GDM1 (cell line): ENCODE results near the gene PCBP3.

ENCODE experiments used
- DNase-seq: peaks from one replicate; lab custom pipeline; 2025; lab: John Stamatoyannopoulos, UW

The PCBP3 gene

DNA sequence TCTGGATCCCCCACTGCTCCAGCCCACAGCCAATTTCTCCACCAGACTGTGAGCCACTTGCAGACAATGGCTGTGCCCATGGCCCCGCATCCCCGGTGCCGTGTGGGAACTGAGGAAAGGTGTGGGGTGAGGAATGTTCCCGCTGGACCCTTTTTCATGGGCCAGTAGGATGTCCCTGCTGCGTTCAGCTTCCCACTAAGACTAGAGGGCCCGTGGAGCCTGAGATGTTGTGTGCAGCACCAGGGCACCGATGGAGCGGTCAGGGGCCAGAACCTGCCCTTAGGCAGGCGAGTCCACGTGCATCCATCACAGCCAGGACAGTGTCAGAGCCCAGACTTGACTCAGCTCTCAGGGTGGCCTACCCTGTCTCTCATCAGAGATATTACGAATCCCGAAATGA lies 232.4 kb downstream of the PCBP3 start:
- DNase-seq, result no peak

DNA sequence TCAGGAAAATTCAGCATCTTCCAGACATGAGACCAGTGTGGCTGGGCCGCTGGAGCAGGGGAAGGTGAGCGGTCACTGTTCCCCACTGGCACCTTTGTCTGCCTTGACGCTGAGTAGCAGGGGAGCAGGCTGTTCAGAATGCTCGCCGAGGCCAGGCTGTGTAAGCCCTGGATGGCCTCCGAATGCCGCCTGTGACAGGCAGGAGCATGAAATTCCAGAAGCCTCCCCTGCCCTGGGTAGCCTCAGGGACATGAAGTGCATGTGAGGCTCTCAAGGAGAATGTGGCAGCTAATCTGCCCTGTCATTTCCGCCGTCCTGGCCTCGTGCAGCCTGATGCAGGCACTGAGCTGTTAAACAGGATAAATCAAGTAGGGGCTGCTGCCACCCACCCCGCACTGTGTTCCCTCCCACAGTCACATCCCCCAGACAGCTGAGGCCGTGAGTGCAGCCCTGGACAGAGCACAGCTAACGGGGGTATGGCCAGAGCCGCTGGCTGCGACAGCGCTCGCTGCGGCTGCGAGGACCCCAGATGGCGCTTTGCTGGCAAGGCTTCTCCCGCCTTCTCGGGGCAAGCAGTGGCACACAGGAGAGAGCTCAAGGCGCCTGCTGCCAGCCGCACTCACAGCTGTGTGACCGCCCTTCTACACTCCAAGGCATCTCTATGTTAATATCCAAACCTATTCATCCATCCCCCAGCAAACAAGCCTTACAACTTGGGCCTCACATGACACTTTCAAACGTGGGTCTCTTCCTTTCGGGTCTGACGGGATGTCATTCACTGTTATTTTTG lies 233.1 kb downstream of the PCBP3 start:
- DNase-seq, result no peak

DNA sequence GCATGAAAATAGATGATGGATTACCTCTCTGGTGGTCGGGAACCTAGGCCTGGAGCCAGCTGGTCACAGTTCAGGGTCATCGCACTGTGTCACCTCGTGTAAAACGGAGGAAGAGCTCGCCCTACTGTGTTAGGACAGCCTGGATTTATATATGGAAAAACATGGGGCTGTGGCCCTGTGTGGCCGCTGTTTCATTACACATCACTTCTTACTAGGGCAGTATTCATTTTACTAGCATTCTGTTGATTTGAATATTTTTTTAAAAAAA lies 233.6 kb downstream of the PCBP3 start:
- no peak for DNase-seq

DNA sequence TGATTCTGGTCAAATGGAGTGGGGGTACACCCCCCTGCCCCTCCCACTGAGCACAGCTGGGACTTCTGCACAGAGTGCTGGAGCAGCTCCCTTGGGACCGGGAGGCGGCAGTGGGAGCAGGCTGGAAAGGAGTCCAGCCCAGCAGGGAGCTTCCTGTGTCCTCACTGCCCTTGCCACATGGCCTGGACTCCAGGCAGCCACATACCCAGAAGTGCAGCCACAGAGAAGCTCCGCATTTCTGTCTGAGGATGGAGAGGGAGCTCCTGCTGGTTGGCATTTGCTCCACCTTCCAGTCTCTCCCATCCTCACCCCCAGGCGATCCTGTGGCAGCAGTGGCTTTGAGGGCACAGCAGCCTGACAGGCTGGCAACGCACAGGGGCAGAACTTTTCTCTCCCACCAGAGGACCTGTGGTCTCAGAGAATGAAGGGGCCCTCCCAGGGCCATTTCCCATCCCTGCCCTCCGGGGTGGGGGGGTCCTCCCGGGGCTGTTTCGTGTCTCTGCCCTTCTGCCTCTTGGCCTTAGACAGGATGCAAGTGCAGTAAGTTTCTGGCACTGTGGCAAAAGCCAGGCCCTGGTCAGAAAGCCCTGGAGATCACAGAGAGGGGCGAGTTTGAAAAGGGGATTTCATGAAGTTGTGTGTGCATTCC lies 234.4 kb downstream of the PCBP3 start:
- no peak for DNase-seq

DNA sequence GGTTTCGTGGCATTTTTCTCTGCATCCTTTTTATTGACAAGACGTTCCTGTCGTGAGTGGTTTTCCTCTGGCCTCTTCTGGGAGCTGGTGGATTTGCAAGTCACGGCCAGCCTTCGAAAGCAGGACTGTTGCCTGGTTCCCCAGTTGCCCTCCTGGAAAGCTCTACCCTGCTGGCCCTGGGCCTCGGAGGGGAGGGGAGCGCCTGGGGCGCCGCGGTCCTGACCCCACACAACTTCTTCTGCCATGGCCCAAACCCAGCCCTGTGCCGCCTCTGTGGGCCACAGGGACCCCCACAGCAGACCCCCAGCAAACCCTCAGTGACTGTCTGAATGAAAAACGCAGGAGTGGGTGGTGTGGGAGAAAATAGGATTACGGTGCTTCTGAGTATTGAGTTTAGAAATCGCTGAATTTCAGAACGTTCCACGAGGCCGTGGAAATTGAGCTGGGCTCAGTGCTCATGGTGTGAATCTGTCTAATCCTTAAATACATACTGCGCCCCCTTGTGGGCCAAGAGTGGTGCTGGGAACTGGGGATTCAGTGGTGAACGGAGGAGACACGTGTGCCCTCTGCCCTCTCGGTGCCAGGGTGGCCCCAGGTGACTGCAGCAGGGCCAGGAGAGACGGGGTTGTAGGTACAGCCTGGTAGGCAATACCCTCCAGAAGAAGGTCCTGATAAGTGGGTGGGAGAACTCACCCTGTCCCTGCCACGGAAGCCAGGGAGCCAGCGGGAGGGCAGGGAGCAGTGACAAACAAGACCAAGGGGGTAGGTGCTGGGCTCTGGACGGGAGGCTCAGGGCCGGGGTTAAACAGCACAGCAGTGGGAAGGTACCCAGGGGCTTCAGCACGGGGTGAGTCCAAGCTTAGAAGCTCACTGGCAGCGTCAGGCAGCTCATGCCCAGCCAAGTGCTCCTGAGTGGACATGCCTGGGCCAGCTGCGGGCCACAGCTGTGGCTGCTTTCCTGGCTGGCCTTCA lies 236.9 kb downstream of the PCBP3 start:
- DNase-seq, result peak; percentile 52

DNA sequence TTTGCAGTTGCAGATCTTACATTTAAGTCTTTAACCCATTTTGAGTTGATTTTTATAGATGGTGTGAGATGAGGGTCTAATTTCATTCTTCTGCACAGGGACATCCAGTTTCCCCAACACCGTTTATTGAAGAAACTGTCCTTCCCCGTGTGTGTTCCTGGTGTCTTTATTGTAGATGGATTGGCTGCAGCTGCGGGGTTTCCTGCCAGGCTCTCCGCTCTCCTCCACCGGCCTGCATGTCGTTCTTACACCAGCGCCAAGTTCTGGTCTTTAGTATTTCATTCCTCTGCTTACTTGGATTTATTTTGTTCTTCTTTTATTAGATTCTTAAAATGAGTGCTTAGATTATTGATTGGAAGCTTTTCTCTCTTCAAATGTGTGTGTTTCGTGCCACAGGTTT lies 239.1 kb downstream of the PCBP3 start:
- DNase-seq, result no peak

DNA sequence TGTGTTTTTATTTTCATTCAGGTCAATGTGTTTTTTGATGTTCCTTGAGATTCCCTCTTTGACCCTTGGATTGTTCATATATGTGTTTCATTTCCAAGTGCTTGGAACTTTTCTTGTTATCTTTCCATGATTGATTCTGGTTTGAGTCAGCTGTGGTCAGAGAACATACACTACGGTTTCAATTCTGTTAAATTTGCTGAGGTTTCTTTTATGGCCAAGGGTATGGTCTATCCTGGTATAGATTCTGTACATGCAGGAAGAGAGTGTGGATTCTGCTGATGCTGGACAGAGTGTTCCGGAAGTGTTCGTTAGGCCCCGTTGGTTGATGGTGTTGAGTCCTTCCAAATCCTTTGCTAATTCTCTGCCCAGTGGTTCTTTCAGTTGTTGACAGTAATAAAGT lies 239.6 kb downstream of the PCBP3 start:
- DNase-seq, result no peak

DNA sequence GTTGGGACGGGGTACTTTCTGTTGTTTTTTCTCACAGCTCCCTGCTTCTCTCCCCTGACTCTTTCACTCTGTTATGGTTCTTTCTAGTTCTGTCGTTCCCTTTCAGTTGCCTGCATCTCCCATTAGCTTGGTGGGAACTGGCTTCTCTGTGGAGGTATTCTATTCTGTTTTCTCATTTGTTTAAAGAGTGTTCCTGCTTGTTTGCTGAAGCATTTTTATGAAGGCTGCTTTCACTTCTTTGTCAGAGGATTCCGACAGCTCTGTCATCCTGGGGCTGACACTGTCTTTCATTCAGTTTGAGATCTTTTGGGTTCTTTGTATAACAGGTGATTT lies 242.0 kb downstream of the PCBP3 start:
- DNase-seq, result no peak

DNA sequence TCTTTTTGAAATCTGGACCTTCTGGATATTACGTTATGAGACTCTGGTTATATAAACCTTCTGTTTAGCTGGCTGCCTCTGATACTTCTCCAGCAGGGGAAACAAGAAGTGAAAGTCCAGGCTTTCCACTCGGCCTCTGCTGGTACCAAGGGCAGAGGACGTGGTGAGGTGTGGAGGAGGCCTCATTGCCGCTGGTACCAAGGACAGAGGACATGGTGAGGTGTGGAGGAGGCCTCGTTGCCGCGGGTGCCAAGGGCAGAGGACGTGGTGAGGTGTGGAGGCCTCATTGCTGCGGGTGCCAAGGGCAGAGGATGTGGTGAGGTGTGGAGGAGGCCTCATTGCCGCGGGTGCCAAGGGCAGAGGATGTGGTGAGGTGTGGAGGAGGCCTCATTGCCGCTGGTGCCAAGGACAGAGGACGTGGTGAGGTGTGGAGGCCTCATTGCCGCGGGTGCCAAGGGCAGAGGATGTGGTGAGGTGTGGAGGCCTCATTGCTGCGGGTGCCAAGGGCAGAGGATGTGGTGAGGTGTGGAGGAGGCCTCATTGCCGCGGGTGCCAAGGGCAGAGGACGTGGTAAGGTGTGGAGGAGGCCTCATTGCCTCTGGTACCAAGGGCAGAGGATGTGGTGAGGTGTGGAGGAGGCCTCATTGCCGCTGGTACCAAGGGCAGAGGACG lies 242.5 kb downstream of the PCBP3 start:
- DNase-seq, result peak; percentile 66

DNA sequence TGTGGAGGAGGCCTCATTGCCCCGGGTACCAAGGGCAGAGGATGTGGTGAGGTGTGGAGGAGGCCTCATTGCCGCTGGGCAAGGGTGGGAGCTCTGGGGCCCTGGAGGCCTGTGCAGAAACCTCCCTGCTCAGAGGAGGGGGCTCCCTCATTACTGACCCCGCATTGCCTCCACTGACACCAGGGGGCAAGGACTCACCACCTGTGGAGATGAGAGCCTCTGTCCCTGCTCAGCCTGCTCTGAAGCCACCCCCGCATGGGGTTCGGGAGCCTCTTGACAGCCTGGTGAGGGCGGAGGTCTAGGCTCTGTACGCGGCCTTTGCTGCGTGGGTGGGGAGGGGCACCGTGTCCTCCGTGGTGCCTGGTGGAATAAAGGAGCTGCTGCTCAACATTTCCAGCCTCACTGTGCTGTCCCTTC lies 243.1 kb downstream of the PCBP3 start:
- DNase-seq, result no peak

DNA sequence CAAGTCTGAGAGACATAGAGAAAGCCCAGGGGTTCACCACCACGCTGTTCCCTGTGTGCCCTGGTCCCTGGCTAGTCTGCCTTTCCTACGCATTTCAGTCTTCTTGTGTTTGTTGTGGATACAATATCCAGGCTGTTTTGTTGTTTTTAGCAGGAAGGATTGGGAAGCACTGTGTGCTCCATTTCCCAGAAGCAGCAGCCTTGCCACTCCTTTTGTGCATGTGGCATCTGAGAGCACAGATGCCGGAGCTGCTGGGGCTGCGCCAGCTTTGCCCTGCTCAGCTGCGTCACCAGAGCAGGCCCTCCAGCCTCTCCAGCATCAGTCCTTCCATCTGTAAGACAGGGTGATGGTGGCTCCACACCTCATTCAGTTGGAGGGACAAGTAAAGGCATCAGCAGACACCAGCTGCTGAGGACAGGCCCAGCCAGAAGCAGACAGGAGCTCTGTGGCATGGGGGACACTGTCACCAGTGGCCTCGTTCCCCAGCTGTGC lies 243.6 kb downstream of the PCBP3 start:
- DNase-seq, result no peak

DNA sequence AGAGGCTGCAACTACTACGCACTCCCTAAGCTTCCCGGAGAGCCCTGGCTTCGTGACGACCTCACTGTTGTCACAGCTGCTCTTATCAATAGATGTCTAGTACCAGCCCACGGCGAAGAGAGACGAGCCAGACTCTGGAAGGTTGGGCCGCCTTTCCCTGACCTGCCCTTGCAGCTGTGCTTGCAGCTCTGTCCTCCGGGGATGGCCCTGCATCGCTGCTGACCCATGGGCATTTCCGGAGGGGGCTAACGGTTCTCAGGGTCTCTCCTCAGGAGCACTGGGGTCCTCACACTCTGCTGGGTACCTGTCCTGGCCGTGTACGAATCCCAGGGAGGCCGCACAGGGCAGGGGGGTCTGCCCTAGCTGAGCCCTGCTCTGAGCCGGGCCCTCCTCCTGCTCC lies 244.3 kb downstream of the PCBP3 start:
- no peak for DNase-seq

DNA sequence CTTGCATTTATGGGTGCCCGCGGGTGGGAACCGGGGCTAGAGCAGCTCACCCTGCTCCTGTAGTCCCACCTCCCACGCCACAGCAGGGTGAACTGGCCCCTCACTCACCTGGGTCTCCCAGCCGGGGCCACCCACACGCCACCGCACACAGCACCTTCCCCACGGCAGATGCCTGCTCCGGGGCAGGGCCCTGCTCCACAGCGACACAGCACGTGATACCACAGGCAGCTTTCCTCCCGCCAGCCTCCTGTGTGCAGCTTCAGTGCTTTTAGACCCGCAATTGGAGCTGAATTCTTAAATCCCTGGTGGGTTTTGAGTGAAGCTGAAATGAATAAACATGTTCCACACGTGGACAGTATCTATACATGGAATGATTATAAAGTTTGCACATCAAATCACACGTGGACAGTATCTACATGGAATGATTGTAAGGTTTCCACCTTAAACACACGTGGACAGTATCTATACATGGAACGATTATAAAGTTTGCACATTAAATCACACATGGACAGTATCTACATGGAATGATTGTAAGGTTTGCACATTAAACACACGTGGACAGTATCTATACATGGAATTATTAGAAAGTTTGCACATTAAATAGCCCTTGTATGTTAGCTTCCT lies 245.0 kb downstream of the PCBP3 start:
- no peak for DNase-seq

DNA sequence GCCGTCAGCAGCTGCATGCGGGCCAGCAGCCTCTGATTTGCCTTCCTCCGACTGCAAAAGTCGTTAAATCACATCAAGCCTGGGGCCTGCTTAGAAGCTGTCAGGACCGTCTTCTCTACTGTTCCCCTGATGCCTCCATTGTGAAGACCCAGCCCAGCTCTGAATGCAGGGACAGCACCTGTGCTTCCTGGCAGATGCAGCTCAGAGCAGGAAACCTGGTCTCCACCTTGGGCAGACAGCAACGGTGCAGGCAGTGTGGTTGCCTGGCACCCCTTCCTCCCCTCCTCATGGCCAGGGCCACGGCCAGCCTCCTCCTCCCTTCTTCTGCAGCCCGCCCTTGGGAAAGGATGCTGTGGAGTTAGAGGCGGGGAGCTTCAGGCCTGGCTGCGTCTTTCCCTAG lies 245.7 kb downstream of the PCBP3 start:
- no peak for DNase-seq

DNA sequence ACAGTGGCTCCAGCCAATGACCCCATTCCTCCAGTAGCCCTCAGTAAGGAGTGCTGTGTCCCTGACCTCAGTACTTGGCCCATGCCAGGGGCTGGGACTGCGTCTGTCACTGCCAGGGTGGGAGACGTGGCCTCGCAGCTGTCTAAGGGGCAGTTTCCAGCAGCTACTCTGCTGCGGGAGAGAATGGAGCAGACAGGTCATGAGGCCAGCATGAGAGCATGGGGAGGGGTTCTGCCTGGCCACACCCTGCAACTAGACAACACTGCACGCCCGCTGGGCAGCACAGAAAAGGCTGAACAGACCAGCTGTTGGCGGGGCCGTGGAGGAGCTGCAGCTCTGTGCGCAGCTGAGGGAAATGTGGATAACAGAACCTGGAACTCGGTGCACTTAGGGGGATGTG lies 246.4 kb downstream of the PCBP3 start:
- DNase-seq, result no peak

DNA sequence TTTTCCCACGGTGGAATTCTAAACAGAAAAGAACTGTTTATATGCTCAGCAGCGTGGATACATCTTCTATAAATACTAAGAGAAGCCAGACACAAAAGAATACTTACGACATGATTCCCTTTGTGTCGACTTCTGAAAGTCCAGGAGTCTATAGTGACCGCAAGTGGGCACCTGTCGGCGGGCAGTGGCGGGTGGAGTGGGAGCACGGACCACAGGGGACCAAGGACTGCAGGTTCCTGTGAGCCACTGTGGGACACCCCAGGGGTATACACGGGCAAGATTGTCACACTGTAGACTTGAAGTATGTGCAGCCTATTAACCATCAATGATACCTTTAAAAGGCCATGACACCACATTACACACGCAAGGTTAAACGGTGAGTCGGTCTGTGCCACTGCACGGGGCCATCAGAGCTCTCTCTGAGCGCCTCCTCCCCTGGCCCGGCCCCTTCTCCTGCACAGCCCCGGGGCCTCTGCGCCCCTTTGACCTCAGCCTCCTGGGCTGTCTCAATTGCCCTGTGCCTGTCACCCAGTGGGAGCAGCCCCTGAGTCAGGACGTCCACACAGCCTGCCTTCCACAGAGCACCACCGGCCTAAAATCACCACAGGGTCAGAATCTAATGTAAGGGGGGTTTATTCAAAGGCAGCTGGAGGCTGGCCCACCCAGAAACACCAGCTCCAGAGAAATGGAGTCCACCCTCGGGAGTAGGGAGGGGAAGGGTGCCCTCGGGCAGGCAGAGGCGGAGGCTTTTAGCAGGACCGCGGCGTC lies 248.0 kb downstream of the PCBP3 start:
- DNase-seq, result no peak

DNA sequence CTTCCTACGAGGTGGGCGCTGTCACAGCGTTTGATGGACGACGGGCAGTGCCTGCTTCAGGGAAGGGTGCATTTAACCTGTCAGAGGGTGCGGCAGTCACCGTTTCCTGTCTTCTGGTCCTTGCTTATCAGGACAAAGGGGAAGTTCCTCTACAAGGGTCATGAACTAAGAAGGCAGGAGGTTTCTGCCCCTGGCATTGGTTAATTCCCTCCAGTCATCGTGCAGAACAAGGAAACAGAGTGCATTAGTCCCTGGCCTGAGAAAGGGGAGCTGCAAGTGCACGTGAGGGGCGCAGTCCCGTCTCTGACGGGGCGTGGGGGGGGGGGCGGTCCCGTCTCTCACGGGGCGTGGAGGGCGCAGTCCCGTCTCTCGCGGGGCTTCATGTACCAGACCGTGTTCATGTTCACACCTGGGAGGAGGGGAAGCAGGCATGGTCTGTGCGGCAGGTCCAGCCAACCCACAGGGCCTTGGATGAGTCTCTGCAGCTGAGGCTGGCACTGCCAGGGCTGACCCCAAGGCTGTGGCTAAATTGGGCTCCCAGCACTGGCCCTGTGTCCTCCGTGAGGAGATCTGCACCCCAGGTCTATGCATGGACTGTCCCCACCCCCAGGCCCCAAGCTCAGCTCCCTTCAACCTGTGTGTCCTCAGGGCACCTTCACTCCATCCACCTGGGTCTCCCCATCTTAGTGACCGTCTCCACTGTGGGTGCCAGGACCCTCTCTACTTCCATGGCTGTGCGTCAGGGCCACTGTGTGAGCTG lies 248.8 kb downstream of the PCBP3 start:
- peak; percentile 75 for DNase-seq

DNA sequence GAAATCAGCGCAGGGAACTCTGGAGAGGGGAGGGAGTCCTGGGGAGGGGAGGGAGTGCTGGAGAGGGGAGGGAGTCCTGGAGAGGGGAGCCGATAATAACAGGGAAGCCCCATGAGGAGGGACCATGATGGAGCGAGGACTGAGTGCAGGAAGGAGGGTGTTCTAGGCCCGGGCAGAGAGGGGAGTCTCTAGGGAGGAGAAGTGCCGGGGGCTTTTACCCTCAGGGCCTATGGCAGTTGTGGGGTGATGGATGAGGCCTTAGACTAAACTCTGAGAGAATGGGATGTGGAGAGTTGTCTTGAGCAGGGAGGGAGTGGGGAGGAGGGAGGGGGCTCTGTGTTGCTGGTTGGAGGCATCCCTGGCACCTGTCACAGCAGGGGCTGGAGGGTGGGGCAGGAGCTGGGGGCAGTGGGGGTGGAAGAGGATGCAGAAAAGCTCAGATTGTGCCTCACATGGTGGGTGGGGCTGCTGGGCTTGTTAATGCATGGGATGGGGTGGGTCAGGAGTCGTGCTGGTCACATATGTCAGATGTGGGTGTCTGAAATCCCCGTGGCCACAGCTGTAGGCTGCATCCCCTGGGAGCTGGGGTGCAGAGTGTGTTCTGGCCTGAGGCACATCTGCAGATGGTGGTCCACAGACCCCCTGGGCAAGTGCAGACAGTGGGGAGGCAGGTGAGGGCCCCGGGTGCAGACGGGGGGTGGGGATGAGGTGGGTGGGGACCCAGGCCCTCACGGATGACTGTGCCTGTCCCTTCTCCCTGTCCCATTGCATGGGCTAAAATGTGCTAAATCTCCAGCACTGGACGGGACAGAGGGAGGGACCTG lies 249.6 kb downstream of the PCBP3 start:
- no peak for DNase-seq

DNA sequence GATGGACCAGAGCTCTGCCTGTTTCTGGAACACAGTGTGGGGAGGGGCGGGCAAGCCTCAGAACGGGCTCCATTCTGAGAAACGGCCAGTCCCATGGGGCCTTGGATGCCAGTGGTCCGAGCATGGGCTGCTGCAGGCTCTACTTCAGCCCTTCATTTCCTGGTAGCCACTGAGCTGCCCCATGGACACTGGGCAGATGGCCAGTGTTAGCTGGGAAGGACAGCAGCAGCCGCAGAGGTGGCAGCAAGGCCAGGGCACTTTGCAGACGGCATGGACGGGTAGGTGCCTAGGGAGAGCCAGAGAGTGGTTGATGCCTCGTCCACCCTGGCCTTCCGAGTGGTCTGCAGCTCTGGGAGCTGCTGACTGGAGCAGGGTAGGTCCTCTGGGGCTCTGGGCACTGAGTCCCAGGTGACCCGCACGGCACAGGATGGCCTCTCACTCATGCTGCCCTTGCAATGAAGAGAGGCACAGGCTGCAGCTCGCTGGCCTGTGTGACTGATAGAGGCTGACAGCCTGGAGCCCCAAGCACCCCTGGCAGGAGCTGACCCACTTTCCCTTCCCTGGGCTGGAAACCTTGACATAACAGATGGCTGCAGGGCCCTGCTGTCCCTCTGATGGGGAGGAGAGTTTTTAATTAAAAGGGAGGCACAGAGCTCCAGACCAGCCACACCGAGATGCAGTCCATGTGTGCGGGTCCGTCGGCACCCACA lies 250.4 kb downstream of the PCBP3 start:
- no peak for DNase-seq
